Measurements from ENCODE around the gene CD44. TPM values are rescaled to one million over a fixed set of nuclear protein-coding genes. Genes with fewer than 3 reads are reported as not detected.

Gene CD44
- polyA plus RNA-seq, 2 of the 4 experiments (the other 2 are of a cell fraction) = 309 to 585 TPM

GRCh38 chr11:35265755-35266454, 126.9 kb downstream of the CD44 start:
- FAIRE-seq = no peak
- Histone ChIP-seq H3K27ac (no peak overlapping the region), H3K4me1 (peaks cover 3% of the 10 kb centered on the region), H3K4me3 (no peak overlapping the region), H3K9me3 (no peaks in the 10 kb centered on the region), H3K4me2 (no peak overlapping the region)
- no peak for TF ChIP-seq EP300 (IDR thresholded peaks at IDR 0.05)
- TF ChIP-seq CBX8 (IDR thresholded peaks at IDR 0.05) = no peak
- ChIA-PET POLR2A (no interaction called here), CTCF (no interaction called here)
- 77% methylated on average over 3 of the region's 3 CpGs for WGBS (ENCODE audit: missing lambda C conversion rate)
- no peak for ATAC-seq
- no peak for DNase-seq (ENCODE audit: low read depth in 1 of 2, low spot score in 1 of 2)

- Histone ChIP-seq H3K9me3 (no peaks in the 10 kb centered on the region), H3K27ac (no peak overlapping the region), H3K4me3 (no peak overlapping the region), H3K4me2 (no peak overlapping the region), H3K4me1 (no peaks in the 10 kb centered on the region)
- CTCF ChIA-PET = interaction anchor here (0.7 to 0.9 kb wide), 2 partner anchors 21 to 288 kb away, joined by 3 to 5 read pairs; no protein-coding TSS in a partner anchor
- 74% methylated on average over 2 of the region's 2 CpGs for WGBS (ENCODE audit: missing lambda C conversion rate)
- FAIRE-seq (no peak), ATAC-seq (no peak), DNase-seq (ENCODE audit: low read depth in 1 of 2, low spot score in 1 of 2) (no peak)
- POLR2A ChIA-PET = no interaction called here
- TF ChIP-seq FOSB (CRISPR knock-in tag; IDR thresholded peaks at IDR 0.05) = no peak
- no peak for TF ChIP-seq ELK1 (IDR thresholded peaks at IDR 0.05; ENCODE audit: low read depth, low read length)
- TF ChIP-seq EHMT2 (IDR thresholded peaks at IDR 0.05; ENCODE audit: low read depth) = no peak
- TF ChIP-seq JUN (IDR thresholded peaks at IDR 0.05) = no peak
- no peak for TF ChIP-seq MYC (IDR thresholded peaks at IDR 0.05; ENCODE audit: borderline replicate concordance, low read length)
- no peak for TF ChIP-seq HOXA7 (CRISPR knock-in tag; IDR thresholded peaks at IDR 0.05)
- TF ChIP-seq FOSL2 (IDR thresholded peaks at IDR 0.05) = no peak
- TF ChIP-seq FOSL2 (CRISPR knock-in tag; IDR thresholded peaks at IDR 0.05) = no peak
- no peak for TF ChIP-seq CHD2 (IDR thresholded peaks at IDR 0.05; ENCODE audit: low read length, partially characterized antibody)
These were observed 128.5 kb downstream of the CD44 start for GRCh38 chr11:35267504-35267903.

GRCh38 chr11:35270342-35270741, 131.4 kb downstream of the CD44 start:
- H3K4me3 ChIP-seq = no peak overlapping the region
- H3K27ac ChIP-seq = no peak overlapping the region
- H3K4me2 ChIP-seq = no peak overlapping the region
- TF ChIP-seq MAFK (IDR thresholded peaks at IDR 0.05; ENCODE audit: partially characterized antibody) (peak; percentile 28), CBX2 (IDR thresholded peaks at IDR 0.05; ENCODE audit: borderline replicate concordance, low read depth) (no peak)
- CTCF ChIA-PET = interaction anchor here (1.0 to 1.2 kb wide), 2 partner anchors 10 to 121 kb away, joined by 3 read pairs; no protein-coding TSS in a partner anchor
- no peaks in the 10 kb centered on the region for H3K9me3 ChIP-seq
- peaks cover 9% of the 10 kb centered on the region for H3K4me1 ChIP-seq
- WGBS (ENCODE audit: missing lambda C conversion rate) = 37% methylated on average over 1 of the region's 1 CpG
- POLR2A ChIA-PET = no interaction called here
- no peak for ATAC-seq
- FAIRE-seq = no peak
- DNase-seq (ENCODE audit: low read depth in 1 of 2, low spot score in 1 of 2) = no peak

- DNase-seq (ENCODE audit: low read depth in 1 of 2, low spot score in 1 of 2) (no peak), FAIRE-seq (no peak), ATAC-seq (no peak)
- no peak overlapping the region for H3K4me3 ChIP-seq
- no peak overlapping the region for H3K27ac ChIP-seq
- no peak overlapping the region for H3K4me2 ChIP-seq
- 69% methylated on average over 3 of the region's 3 CpGs for WGBS (ENCODE audit: missing lambda C conversion rate)
- H3K4me1 ChIP-seq = peaks cover 16% of the 10 kb centered on the region
- CTCF ChIA-PET = interaction anchor here (1.0 to 1.2 kb wide), 2 partner anchors 10 to 121 kb away, joined by 3 read pairs; no protein-coding TSS in a partner anchor
- TF ChIP-seq HOXB5 (CRISPR knock-in tag; IDR thresholded peaks at IDR 0.05) = no peak
- no peak for TF ChIP-seq CBX8 (IDR thresholded peaks at IDR 0.05)
- TF ChIP-seq ZSCAN20 (CRISPR knock-in tag; IDR thresholded peaks at IDR 0.05) = no peak
- TF ChIP-seq ELK1 (IDR thresholded peaks at IDR 0.05; ENCODE audit: low read depth, low read length) = no peak
- TF ChIP-seq BHLHE40 (IDR thresholded peaks at IDR 0.05; ENCODE audit: low read depth, low read length) = no peak
- TF ChIP-seq EHF (CRISPR knock-in tag; IDR thresholded peaks at IDR 0.05) = no peak
- TF ChIP-seq POLR2A (IDR thresholded peaks at IDR 0.05; ENCODE audit: low read length) = no peak
- no peak for TF ChIP-seq ZFP36 (IDR thresholded peaks at IDR 0.05; ENCODE audit: borderline replicate concordance, partially characterized antibody)
- no peak for TF ChIP-seq EHMT2 (IDR thresholded peaks at IDR 0.05; ENCODE audit: low read depth)
- no peak for TF ChIP-seq HOXA7 (CRISPR knock-in tag; IDR thresholded peaks at IDR 0.05)
- no peak for TF ChIP-seq HEYL (CRISPR knock-in tag; IDR thresholded peaks at IDR 0.05)
- H3K9me3 ChIP-seq = no peaks in the 10 kb centered on the region
- POLR2A ChIA-PET = no interaction called here
These were observed 132.1 kb downstream of the CD44 start for GRCh38 chr11:35271031-35271430.

Data from A549 (cell line).